ENCODE results near the gene OR5B17.

DNA sequence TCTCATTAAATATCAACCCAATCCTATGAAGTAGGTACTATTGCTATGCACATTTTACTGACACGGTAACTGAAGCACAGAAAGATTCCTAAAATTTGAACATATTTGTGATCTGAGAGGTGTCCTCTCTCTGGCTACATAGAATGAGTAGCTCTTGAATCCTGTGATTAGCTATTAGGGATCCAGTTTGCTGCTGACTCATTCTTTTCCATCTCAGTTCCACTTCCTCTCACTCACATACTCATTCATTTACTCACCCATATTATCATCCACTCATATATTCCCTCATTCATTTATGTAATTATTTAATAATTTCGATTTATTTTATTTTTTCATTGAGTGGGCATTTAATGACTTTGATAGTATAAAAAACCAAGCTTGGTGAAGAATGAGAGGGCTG lies 42.7 kb downstream of the OR5B17 start:
- TF ChIP-seq POLR2A (IDR thresholded peaks at IDR 0.05): no peak
- TF ChIP-seq, protein P1, sequence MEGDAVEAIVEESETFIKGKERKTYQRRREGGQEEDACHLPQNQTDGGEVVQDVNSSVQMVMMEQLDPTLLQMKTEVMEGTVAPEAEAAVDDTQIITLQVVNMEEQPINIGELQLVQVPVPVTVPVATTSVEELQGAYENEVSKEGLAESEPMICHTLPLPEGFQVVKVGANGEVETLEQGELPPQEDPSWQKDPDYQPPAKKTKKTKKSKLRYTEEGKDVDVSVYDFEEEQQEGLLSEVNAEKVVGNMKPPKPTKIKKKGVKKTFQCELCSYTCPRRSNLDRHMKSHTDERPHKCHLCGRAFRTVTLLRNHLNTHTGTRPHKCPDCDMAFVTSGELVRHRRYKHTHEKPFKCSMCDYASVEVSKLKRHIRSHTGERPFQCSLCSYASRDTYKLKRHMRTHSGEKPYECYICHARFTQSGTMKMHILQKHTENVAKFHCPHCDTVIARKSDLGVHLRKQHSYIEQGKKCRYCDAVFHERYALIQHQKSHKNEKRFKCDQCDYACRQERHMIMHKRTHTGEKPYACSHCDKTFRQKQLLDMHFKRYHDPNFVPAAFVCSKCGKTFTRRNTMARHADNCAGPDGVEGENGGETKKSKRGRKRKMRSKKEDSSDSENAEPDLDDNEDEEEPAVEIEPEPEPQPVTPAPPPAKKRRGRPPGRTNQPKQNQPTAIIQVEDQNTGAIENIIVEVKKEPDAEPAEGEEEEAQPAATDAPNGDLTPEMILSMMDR (IDR thresholded peaks at IDR 0.05 in 4 of 5, conservative IDR thresholded peaks at IDR 0.05 in 1 of 5): no peak
